Measurements from ENCODE around the gene AP5S1.

AP5S1 gene

DNA sequence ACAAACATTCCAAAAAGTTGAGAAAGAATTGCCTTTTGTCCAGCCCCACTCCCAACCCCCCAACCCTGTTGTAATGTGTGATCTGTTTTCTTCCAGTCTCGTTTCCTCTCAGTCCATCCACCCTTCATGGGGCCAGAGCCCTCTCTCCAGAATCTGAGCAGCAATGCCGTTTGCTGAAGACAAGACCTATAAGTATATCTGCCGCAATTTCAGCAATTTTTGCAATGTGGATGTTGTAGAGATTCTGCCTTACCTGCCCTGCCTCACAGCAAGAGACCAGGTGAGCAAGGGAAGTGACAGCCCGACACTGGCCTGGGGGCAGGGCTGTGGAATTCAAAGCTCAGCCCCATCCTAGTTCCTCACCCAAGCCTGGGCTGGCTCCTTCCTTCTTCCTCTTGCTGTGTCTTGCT lies 34.1 kb downstream of the AP5S1 start:
- peak overlapping the region; percentile 61 for H3K27ac Mint-ChIP-seq
- intact Hi-C loops (cut with micrococcal nuclease) = no loop called here

DNA sequence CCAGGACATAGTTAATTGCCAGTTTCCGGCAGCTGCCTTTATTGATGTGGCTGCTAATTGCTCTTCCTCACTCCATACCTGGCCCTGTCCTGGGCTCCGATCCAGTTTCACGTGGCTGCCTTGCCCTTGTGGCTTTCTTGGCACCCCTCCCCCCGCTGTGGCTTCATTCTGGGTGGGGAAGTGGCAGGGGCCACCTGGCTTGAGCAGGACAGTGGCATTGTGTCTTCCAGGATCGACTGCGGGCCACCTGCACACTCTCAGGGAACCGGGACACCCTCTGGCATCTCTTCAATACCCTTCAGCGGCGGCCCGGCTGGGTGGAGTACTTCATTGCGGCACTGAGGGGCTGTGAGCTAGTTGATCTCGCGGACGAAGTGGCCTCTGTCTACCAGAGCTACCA lies 37.1 kb downstream of the AP5S1 start:
- peaks cover 76% of the 10 kb centered on the region for H3K36me3 Mint-ChIP-seq (ENCODE audit: low read depth)
- H3K4me1 Mint-ChIP-seq (ENCODE audit: low read depth) = peaks cover 35% of the 10 kb centered on the region
- H3K4me3 Mint-ChIP-seq = no peak overlapping the region
- H3K27ac Mint-ChIP-seq = peak overlapping the region; percentile 12
- intact Hi-C loops (cut with micrococcal nuclease) = no loop called here
- no peaks in the 10 kb centered on the region for H3K9me3 Mint-ChIP-seq
- no peaks in the 10 kb centered on the region for H3K27me3 Mint-ChIP-seq

More for the DNA sequence above, 34.1 kb downstream of the AP5S1 start:
- Mint-ChIP-seq H3K9me3 (no peaks in the 10 kb centered on the region), H3K27me3 (no peaks in the 10 kb centered on the region), H3K4me3 (peak overlapping the region; percentile 35), H3K36me3 (ENCODE audit: low read depth) (peaks cover 59% of the 10 kb centered on the region), H3K4me1 (ENCODE audit: low read depth) (peaks cover 37% of the 10 kb centered on the region)

- no peaks in the 10 kb centered on the region for H3K27me3 Mint-ChIP-seq
Observed at GRCh38 chr20:3858689-3859088, 38.3 kb downstream of the AP5S1 start.

DNA sequence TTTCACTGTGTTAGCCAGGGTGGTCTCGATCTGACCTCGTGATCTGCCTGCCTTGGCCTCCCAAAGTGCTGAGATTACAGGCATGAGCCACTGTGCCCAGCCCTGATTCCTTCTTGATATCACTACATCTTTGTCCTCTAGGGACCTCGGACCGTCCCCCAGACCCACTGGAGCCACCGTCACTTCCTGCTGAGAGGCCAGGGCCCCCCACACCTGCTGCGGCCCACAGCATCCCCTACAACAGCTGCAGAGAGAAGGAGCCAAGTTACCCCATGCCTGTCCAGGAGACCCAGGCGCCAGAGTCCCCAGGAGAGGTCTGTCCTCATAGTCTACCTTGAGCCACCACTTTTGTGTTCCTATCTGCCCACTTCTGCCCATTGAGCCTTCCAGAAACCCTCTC lies 40.8 kb downstream of the AP5S1 start:
- H3K9me3 Mint-ChIP-seq = no peaks in the 10 kb centered on the region
- no peak overlapping the region for H3K4me3 Mint-ChIP-seq
- H3K36me3 Mint-ChIP-seq (ENCODE audit: low read depth) = peaks cover 100% of the 10 kb centered on the region
- H3K4me1 Mint-ChIP-seq (ENCODE audit: low read depth) = peaks cover 22% of the 10 kb centered on the region
- peak overlapping the region; percentile 31 for H3K27ac Mint-ChIP-seq
- intact Hi-C loops (cut with micrococcal nuclease) = no loop called here
- H3K27me3 Mint-ChIP-seq = no peaks in the 10 kb centered on the region

More at GRCh38 chr20:3858689-3859088, 38.3 kb downstream of the AP5S1 start:
- H3K9me3 Mint-ChIP-seq = no peaks in the 10 kb centered on the region
- no peak overlapping the region for H3K4me3 Mint-ChIP-seq
- no peak overlapping the region for H3K27ac Mint-ChIP-seq
- intact Hi-C loops (cut with micrococcal nuclease) = no loop called here
- peaks cover 41% of the 10 kb centered on the region for H3K4me1 Mint-ChIP-seq (ENCODE audit: low read depth)
- H3K36me3 Mint-ChIP-seq (ENCODE audit: low read depth) = peaks cover 89% of the 10 kb centered on the region

DNA sequence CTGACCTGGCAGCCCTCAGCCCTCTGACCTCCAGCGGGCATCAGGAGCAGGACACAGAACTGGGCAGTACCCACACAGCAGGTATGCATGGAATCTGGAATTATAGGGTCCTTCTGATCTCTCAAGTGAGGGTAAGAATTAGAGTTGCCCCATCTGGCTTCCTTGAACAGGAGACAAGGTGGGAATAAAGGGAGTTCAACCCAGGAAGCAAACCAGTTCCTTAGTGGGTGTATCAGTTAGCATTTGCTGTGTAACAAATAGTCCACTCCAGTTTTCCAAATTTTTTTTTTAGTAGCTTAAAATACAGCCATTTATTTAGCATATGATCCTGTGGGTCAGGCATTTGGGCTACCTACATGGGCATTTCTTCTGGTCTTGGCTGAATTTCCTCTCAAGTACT lies 42.0 kb downstream of the AP5S1 start:
- Mint-ChIP-seq H3K36me3 (ENCODE audit: low read depth) (peaks cover 100% of the 10 kb centered on the region), H3K27me3 (no peaks in the 10 kb centered on the region), H3K9me3 (no peaks in the 10 kb centered on the region), H3K4me1 (ENCODE audit: low read depth) (peaks cover 16% of the 10 kb centered on the region), H3K4me3 (no peak overlapping the region), H3K27ac (no peak overlapping the region)
- intact Hi-C loops (cut with micrococcal nuclease) = no loop called here

DNA sequence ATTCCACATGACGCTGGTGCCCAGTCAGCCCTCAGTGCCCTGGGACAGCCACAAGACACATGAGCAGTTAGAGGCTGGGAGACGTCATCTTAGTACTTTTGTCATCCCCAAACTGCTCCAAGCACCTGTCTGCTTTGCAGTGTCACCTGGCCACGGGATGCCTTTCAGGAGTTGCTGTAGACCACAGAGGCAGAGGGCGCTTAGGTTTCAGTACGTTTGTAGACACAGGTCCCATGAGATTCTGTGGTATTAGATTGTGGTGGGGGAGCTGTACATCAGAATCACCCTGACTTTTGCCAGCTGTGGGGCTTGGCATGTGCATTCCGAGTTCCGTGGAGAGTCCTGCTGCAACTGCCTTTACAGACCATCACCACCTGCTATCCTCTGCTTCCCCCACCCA lies 43.0 kb downstream of the AP5S1 start:
- peaks cover 6% of the 10 kb centered on the region for H3K4me1 Mint-ChIP-seq (ENCODE audit: low read depth)
- intact Hi-C loops (cut with micrococcal nuclease) = no loop called here
- H3K27ac Mint-ChIP-seq = no peak overlapping the region
- no peaks in the 10 kb centered on the region for H3K9me3 Mint-ChIP-seq
- no peaks in the 10 kb centered on the region for H3K27me3 Mint-ChIP-seq
- no peak overlapping the region for H3K4me3 Mint-ChIP-seq
- H3K36me3 Mint-ChIP-seq (ENCODE audit: low read depth) = peaks cover 100% of the 10 kb centered on the region

- Mint-ChIP-seq H3K4me3 (no peak overlapping the region), H3K9me3 (no peaks in the 10 kb centered on the region), H3K27ac (no peak overlapping the region), H3K36me3 (ENCODE audit: low read depth) (peaks cover 94% of the 10 kb centered on the region), H3K27me3 (no peaks in the 10 kb centered on the region), H3K4me1 (ENCODE audit: low read depth) (peaks cover 6% of the 10 kb centered on the region)
- intact Hi-C loops (cut with micrococcal nuclease) = no loop called here
Observed at GRCh38 chr20:3864518-3864917, 44.2 kb downstream of the AP5S1 start.

- Mint-ChIP-seq H3K4me1 (ENCODE audit: low read depth) (peaks cover 6% of the 10 kb centered on the region), H3K36me3 (ENCODE audit: low read depth) (peaks cover 94% of the 10 kb centered on the region)
- intact Hi-C loops (cut with micrococcal nuclease) = no loop called here
Observed at GRCh38 chr20:3865152-3865886, 45.0 kb downstream of the AP5S1 start.

GRCh38 chr20:3865887-3866407 lies 45.6 kb downstream of the AP5S1 start:
- Mint-ChIP-seq H3K4me3 (no peak overlapping the region), H3K27ac (no peak overlapping the region), H3K36me3 (ENCODE audit: low read depth) (peaks cover 94% of the 10 kb centered on the region), H3K9me3 (no peaks in the 10 kb centered on the region), H3K27me3 (no peaks in the 10 kb centered on the region), H3K4me1 (ENCODE audit: low read depth) (peaks cover 6% of the 10 kb centered on the region)
- intact Hi-C loops (cut with micrococcal nuclease) = no loop called here

More at GRCh38 chr20:3865152-3865886, 45.0 kb downstream of the AP5S1 start:
- H3K27ac Mint-ChIP-seq = no peak overlapping the region
- no peaks in the 10 kb centered on the region for H3K27me3 Mint-ChIP-seq
- H3K4me3 Mint-ChIP-seq = no peak overlapping the region
- H3K9me3 Mint-ChIP-seq = no peaks in the 10 kb centered on the region

DNA sequence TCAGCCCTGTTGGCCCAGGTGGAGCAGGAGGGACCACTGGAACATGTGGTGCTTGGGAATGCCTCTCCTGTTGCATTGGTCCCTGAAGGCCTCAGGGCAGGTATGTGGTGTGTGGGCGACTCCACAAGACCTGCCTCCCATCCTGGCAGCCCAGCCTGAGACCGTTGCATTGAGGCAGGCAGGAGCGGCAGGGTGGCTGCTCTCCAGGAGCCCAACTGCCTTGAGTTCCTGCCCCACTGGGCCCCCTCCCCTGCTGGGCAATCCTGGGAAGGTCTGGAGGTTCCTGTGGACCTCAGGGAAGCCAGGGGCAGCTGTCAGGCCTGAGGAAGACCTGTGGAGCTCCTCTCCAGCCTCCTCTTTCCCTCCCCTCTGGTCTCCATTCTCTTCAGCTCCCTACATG lies 46.1 kb downstream of the AP5S1 start:
- no peak overlapping the region for H3K27ac Mint-ChIP-seq
- intact Hi-C loops (cut with micrococcal nuclease) = no loop called here
- peaks cover 6% of the 10 kb centered on the region for H3K4me1 Mint-ChIP-seq (ENCODE audit: low read depth)
- H3K27me3 Mint-ChIP-seq = no peaks in the 10 kb centered on the region
- H3K9me3 Mint-ChIP-seq = no peaks in the 10 kb centered on the region
- H3K4me3 Mint-ChIP-seq = no peak overlapping the region
- H3K36me3 Mint-ChIP-seq (ENCODE audit: low read depth) = peaks cover 94% of the 10 kb centered on the region

- Mint-ChIP-seq H3K4me1 (ENCODE audit: low read depth) (peaks cover 10% of the 10 kb centered on the region), H3K9me3 (no peaks in the 10 kb centered on the region), H3K27me3 (no peaks in the 10 kb centered on the region), H3K27ac (no peak overlapping the region), H3K36me3 (ENCODE audit: low read depth) (peaks cover 94% of the 10 kb centered on the region), H3K4me3 (no peak overlapping the region)
- intact Hi-C loops (cut with micrococcal nuclease) = no loop called here
Observed at GRCh38 chr20:3867802-3868201, 47.5 kb downstream of the AP5S1 start.

- H3K27ac Mint-ChIP-seq = no peak overlapping the region
- peaks cover 92% of the 10 kb centered on the region for H3K36me3 Mint-ChIP-seq (ENCODE audit: low read depth)
- no peak overlapping the region for H3K4me3 Mint-ChIP-seq
- no peaks in the 10 kb centered on the region for H3K27me3 Mint-ChIP-seq
- H3K4me1 Mint-ChIP-seq (ENCODE audit: low read depth) = peaks cover 23% of the 10 kb centered on the region
- no peaks in the 10 kb centered on the region for H3K9me3 Mint-ChIP-seq
- intact Hi-C loops (cut with micrococcal nuclease) = no loop called here
Observed at GRCh38 chr20:3869839-3870634, 49.7 kb downstream of the AP5S1 start.

DNA sequence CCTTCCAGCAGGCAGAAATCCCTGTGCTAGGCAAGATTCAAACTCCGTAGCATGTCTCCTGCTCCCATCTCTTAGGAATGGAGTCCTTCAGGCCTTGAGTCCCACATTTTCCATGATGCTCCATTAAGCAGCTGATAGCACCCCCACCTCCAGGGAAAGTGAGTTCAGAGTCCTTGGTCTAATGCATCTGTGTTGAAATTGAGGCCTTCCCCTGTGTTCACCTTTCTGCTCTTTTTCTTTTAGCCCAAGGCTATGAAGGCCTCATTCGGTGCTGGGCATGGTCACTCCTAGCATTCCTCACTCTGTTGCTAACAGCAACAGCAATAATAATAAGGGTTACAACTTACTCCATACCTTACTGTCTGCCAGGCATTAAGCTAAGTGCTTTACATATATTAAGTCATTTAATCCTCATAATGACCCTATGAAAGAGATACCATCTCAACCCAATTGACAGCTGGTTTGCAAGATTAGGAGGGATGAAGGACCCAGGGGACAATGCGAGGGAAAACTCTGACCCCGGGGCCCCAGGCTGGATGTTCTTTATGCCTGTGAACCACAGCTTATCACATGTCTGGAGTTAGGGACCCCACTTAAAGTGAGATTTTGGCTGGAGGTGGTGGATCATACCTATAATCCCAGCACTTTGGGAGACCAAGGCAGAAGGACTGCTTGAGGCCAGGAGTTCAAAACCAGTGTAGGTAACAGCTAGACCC lies 51.4 kb downstream of the AP5S1 start:
- H3K4me1 Mint-ChIP-seq (ENCODE audit: low read depth) = peaks cover 38% of the 10 kb centered on the region
- H3K27me3 Mint-ChIP-seq = no peaks in the 10 kb centered on the region
- no peak overlapping the region for H3K4me3 Mint-ChIP-seq
- no peaks in the 10 kb centered on the region for H3K9me3 Mint-ChIP-seq
- intact Hi-C loops (cut with micrococcal nuclease) = no loop called here
- peaks cover 86% of the 10 kb centered on the region for H3K36me3 Mint-ChIP-seq (ENCODE audit: low read depth)
- no peak overlapping the region for H3K27ac Mint-ChIP-seq

DNA sequence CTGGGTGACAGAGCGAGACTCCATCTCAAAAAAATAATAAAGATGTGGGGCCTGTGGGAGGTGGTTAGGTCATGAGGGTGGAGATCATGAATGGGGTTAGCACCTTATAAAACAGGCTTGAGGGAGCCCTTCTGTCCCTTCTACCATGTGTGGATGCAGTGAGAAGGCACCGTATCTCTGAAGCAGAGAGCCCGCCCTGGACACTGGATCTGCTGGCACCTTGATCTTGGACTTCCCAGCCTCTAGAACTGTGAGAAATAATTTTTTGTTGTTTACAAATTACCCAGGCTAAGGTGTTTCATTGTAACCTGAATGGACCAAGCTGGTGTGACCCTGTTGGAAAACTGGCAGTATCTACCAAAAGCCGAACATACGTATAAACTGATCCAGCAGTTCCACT lies 53.2 kb downstream of the AP5S1 start:
- Mint-ChIP-seq H3K36me3 (ENCODE audit: low read depth) (peaks cover 69% of the 10 kb centered on the region), H3K27ac (no peak overlapping the region), H3K27me3 (no peaks in the 10 kb centered on the region), H3K4me1 (ENCODE audit: low read depth) (peaks cover 43% of the 10 kb centered on the region), H3K4me3 (no peak overlapping the region), H3K9me3 (no peaks in the 10 kb centered on the region)
- intact Hi-C loops (cut with micrococcal nuclease) = no loop called here

Data from dendritic cell treated with granulocyte-macrophage colony-stimulating factor and Interleukin-4, amounts not matched to agents 40 ng/mL and 50 ng/mL, for 4 days (primary cell).